CD14-positive monocyte (primary cell): Measurements from ENCODE around the gene ARHGEF37. TPM values are rescaled to one million over a fixed set of nuclear protein-coding genes. Genes with fewer than 3 reads are reported as not detected.

Experiments used
- DNase-seq, 3 donors: peaks; one replicate each; pipeline ENCODE4 v3.0.0-alpha.2; 2011 to 2022
- H2AFZ ChIP-seq: 2 replicates; pipeline ENCODE4 v1.6.0; 2012; ENCODE audit warnings: mild to moderate bottlenecking, low read depth, low read length, inconsistent platforms; ENCODE audit not compliant: insufficient read depth, poor library complexity, severe bottlenecking
- H3K27ac ChIP-seq, 2 donors: 1 replicate in 1 of 2; 2 replicates in 1 of 2; pipeline ENCODE4 v1.5.1; 2012 to 2013; ENCODE audit warnings: low read length in 2 of 2, control low read depth in 1 of 2, inconsistent platforms in 1 of 2, low read depth in 1 of 2, mild to moderate bottlenecking in 1 of 2
- H3K27me3 ChIP-seq, 2 donors: one replicate each; pipeline versions ENCODE4 v1.6.0 to v1.6.1; 2011 to 2013; ENCODE audit warnings: low read length in 2 of 2; ENCODE audit not compliant: control insufficient read depth in 2 of 2, insufficient read depth in 2 of 2
- H3K36me3 ChIP-seq, 2 donors: replicated peaks in 1 of 2; 1 replicate in 1 of 2; 2 replicates in 1 of 2; pipeline versions ENCODE4 v1.5.1 to v1.6.1; 2012 to 2013; ENCODE audit warnings: low read length in 2 of 2, control low read depth in 1 of 2, inconsistent platforms in 1 of 2, mild to moderate bottlenecking in 1 of 2; ENCODE audit not compliant: insufficient read depth in 2 of 2, control insufficient read depth in 1 of 2
- H3K4me1 ChIP-seq, 2 donors: 1 replicate in 1 of 2; 2 replicates in 1 of 2; pipeline versions ENCODE4 v1.5.1 to v1.6.1; 2012 to 2013; ENCODE audit warnings: low read length in 2 of 2, control low read depth in 1 of 2, inconsistent platforms in 1 of 2, mild to moderate bottlenecking in 1 of 2, moderate library complexity in 1 of 2; ENCODE audit not compliant: insufficient read depth in 2 of 2, control insufficient read depth in 1 of 2
- H3K4me2 ChIP-seq: replicated peaks from 2 replicates; pipeline ENCODE3; 2012; ENCODE audit warnings: low read length, moderate library complexity, mild to moderate bottlenecking; ENCODE audit not compliant: poor library complexity, severe bottlenecking; ENCODE audit errors: extremely low read depth
- H3K4me3 ChIP-seq, 3 experiments: fragments of 200-600 bp in 1 of 3; sonication (generic) in 1 of 3; replicated peaks in 1 of 3; 1 replicate in 2 of 3; 2 replicates in 1 of 3; pipeline ENCODE4 v1.5.1; 2011 to 2013; ENCODE audit warnings: low read length in 3 of 3, mild to moderate bottlenecking in 3 of 3, control low read depth in 2 of 3, low read depth in 2 of 3, inconsistent platforms in 1 of 3, moderate library complexity in 1 of 3
- H3K79me2 ChIP-seq: 2 replicates; pipeline ENCODE4 v1.6.0; 2012; ENCODE audit warnings: mild to moderate bottlenecking, control low read depth, inconsistent platforms, low read length, moderate library complexity; ENCODE audit not compliant: insufficient read depth
- H3K9ac ChIP-seq: 2 replicates; pipeline ENCODE4 v1.6.0; 2017; ENCODE audit warnings: low read length, mild to moderate bottlenecking; ENCODE audit not compliant: insufficient read depth, poor library complexity, severe bottlenecking
- H3K9me3 ChIP-seq, 2 donors: replicated peaks in 1 of 2; 1 replicate in 1 of 2; 2 replicates in 1 of 2; pipeline versions ENCODE4 v1.5.1 to v1.6.1; 2012 to 2013; ENCODE audit warnings: low read length in 2 of 2, control low read depth in 1 of 2; ENCODE audit not compliant: control insufficient read depth in 1 of 2, insufficient read depth in 1 of 2
- H4K20me1 ChIP-seq: 2 replicates; pipeline ENCODE4 v1.6.0; 2012; ENCODE audit warnings: mild to moderate bottlenecking, low read length, control low read depth, moderate library complexity; ENCODE audit not compliant: insufficient read depth
- H3K27ac Mint-ChIP-seq, 7 donors: one replicate each; pipeline ENCODE4 v1.8.0; 2020; ENCODE audit warnings: mild to moderate bottlenecking in 7 of 7, mixed read lengths in 7 of 7, moderate library complexity in 6 of 7, inconsistent platforms in 2 of 7
- H3K27me3 Mint-ChIP-seq, 3 donors: one replicate each; pipeline ENCODE4 v1.8.0; 2021 to 2022; ENCODE audit warnings: low read depth in 3 of 3, mild to moderate bottlenecking in 3 of 3, mixed read lengths in 3 of 3, moderate library complexity in 3 of 3, inconsistent platforms in 1 of 3
- H3K36me3 Mint-ChIP-seq, 2 donors: one replicate each; pipeline ENCODE4 v1.8.0; 2020; ENCODE audit warnings: mixed read lengths in 2 of 2, inconsistent platforms in 1 of 2, mild to moderate bottlenecking in 1 of 2
- H3K4me1 Mint-ChIP-seq: one replicate; pipeline ENCODE4 v1.8.0; 2020; ENCODE audit warnings: mild to moderate bottlenecking, mixed read lengths
- H3K4me3 Mint-ChIP-seq, 2 donors: one replicate each; pipeline ENCODE4 v1.8.0; 2020; ENCODE audit warnings: mild to moderate bottlenecking in 2 of 2, mixed read lengths in 2 of 2, moderate library complexity in 1 of 2
- H3K9me3 Mint-ChIP-seq, 7 donors: one replicate each; pipeline ENCODE4 v1.8.0; 2020 to 2022; ENCODE audit warnings: mixed read lengths in 7 of 7, mild to moderate bottlenecking in 6 of 7, moderate library complexity in 6 of 7, inconsistent platforms in 2 of 7
- CTCF ChIP-seq: fragments of 200-600 bp; IDR thresholded peaks from one replicate; pipeline ENCODE4 v1.8.0; 2022; ENCODE audit warnings: antibody characterized with exemption, mild to moderate bottlenecking
- WGBS: methylation state at CpG from one replicate; pipeline ENCODE4 v1.1.5; 2013; ENCODE audit warnings: missing lambda C conversion rate; ENCODE audit not compliant: insufficient coverage; 5-methylcytosine and 5-hydroxymethylcytosine counted together
- intact Hi-C, 2 donors: fragments of 100-400 bp; cut with micrococcal nuclease; formaldehyde crosslinking; loops; one replicate each; pipeline versions ENCODE4 v1.15.0 to v1.15.1; 2023
- polyA plus RNA-seq, 3 donors: library from polyadenylated mRNA; depleted of rRNA in 1 of 3; unstranded in 2 of 3; stranded (reverse) in 1 of 3; fragments of 300-500 nt in 2 of 3; fragments of >200 nt in 1 of 3; fragmentation: Illumina TruSeq in 2 of 3; gene quantifications; 1 replicate in 2 of 3; 2 replicates in 1 of 3; pipeline ENCODE4 v1.2.3, GENCODE V29; 2012 to 2021

ARHGEF37 gene
- polyA plus RNA-seq, 3 donors = not detected

GRCh38 chr5:149645725-149646124, 64.4 kb downstream of the ARHGEF37 start:
- Histone ChIP-seq H4K20me1 (no peaks in the 10 kb centered on the region), H3K4me3 (no peak overlapping the region), H2AFZ (no peak overlapping the region), H3K9me3 (no peaks in the 10 kb centered on the region), H3K79me2 (no peaks in the 10 kb centered on the region), H3K4me2 (no peak overlapping the region), H3K36me3 (no peaks in the 10 kb centered on the region), H3K4me1 (no peaks in the 10 kb centered on the region), H3K27me3 (no peaks in the 10 kb centered on the region), H3K27ac (no peak overlapping the region), H3K9ac (no peak overlapping the region)
- H3K36me3 Mint-ChIP-seq = no peaks in the 10 kb centered on the region
- H3K27me3 Mint-ChIP-seq = peaks cover 0 to 2% (median 0%) of the 10 kb centered on the region in 3 donors
- peaks cover 0 to 6% (median 0%) of the 10 kb centered on the region in 7 donors for H3K9me3 Mint-ChIP-seq
- H3K4me1 Mint-ChIP-seq = no peaks in the 10 kb centered on the region
- H3K4me3 Mint-ChIP-seq = no peak overlapping the region
- intact Hi-C loops = no loop called here
- H3K27ac Mint-ChIP-seq = no peak overlapping the region
- no peak for TF ChIP-seq CTCF
- no peak for DNase-seq
- WGBS = 87% methylated on average over 4 of the region's 5 CpGs

- 86% methylated on average over 8 of the region's 9 CpGs for WGBS
- H3K4me1 Mint-ChIP-seq = no peaks in the 10 kb centered on the region
These were observed 65.3 kb downstream of the ARHGEF37 start for GRCh38 chr5:149646564-149646963.

More at GRCh38 chr5:149646564-149646963, 65.3 kb downstream of the ARHGEF37 start:
- H3K27ac Mint-ChIP-seq = no peak overlapping the region
- H3K27me3 Mint-ChIP-seq = peaks cover 0 to 2% (median 0%) of the 10 kb centered on the region in 3 donors
- no peaks in the 10 kb centered on the region for H3K36me3 Mint-ChIP-seq
- Histone ChIP-seq H3K4me3 (no peak overlapping the region), H3K36me3 (no peaks in the 10 kb centered on the region), H3K9me3 (no peaks in the 10 kb centered on the region), H3K79me2 (no peaks in the 10 kb centered on the region), H2AFZ (no peak overlapping the region), H3K4me2 (no peak overlapping the region), H4K20me1 (no peaks in the 10 kb centered on the region), H3K27me3 (no peaks in the 10 kb centered on the region), H3K9ac (no peak overlapping the region), H3K4me1 (no peaks in the 10 kb centered on the region), H3K27ac (no peak overlapping the region)
- peaks cover 0 to 6% (median 0%) of the 10 kb centered on the region in 7 donors for H3K9me3 Mint-ChIP-seq
- H3K4me3 Mint-ChIP-seq = no peak overlapping the region
- intact Hi-C loops = no loop called here
- no peak for DNase-seq
- TF ChIP-seq CTCF = no peak
